ENCODE data around the gene HSPA12B. TPM values are rescaled to one million over a fixed set of nuclear protein-coding genes. Genes with fewer than 3 reads are reported as not detected.

The HSPA12B gene
- polyA plus RNA-seq, 1 donor from 2014 or later: not detected

- Histone ChIP-seq H3F3A (ENCODE audit: insufficient read depth, low read length, poor library complexity, severe bottlenecking) (no peaks in the 10 kb centered on the region), H3K79me2 (replicated peaks; ENCODE audit: insufficient read depth, low read length) (peaks cover 20% of the 10 kb centered on the region), H3K9me2 (ENCODE audit: insufficient read depth, low read length) (no peaks in the 10 kb centered on the region), H3K27ac (ENCODE audit: low read length) (peak overlapping the region; percentile 100), H3K9ac (ENCODE audit: low read length) (peak overlapping the region; percentile 100), H4K20me1 (ENCODE audit: insufficient read depth) (no peaks in the 10 kb centered on the region), H3K9me3 (ENCODE audit: low read length) (no peaks in the 10 kb centered on the region), H3K27me3 (ENCODE audit: insufficient read depth, low read depth, low read length) (no peaks in the 10 kb centered on the region), H3K4me2 (ENCODE audit: low read length) (peak overlapping the region; percentile 72), H2AFZ (ENCODE audit: low read depth, low read length) (peak overlapping the region; percentile 54), H3K36me3 (ENCODE audit: insufficient read depth, low read length) (no peaks in the 10 kb centered on the region), H3K4me3 (ENCODE audit: low read length) (peak overlapping the region; percentile 100)
- TF ChIP-seq CTCF (IDR thresholded peaks at IDR 0.05; ENCODE audit: poor library complexity, severe bottlenecking) (peak; percentile 93), EZH2 (IDR thresholded peaks at IDR 0.05; ENCODE audit: borderline replicate concordance, insufficient read depth, low read length, poor library complexity, severe bottlenecking) (no peak), POLR2AphosphoS5 (IDR thresholded peaks at IDR 0.05) (no peak), EP300 (conservative IDR thresholded peaks at IDR 0.05; ENCODE audit: poor library complexity, severe bottlenecking) (peak; percentile 82), REST (IDR thresholded peaks at IDR 0.05; ENCODE audit: borderline replicate concordance) (no peak), SMC3 (conservative IDR thresholded peaks at IDR 0.05; ENCODE audit: poor library complexity) (peak; percentile 92), MXI1 (conservative IDR thresholded peaks at IDR 0.05; ENCODE audit: poor library complexity, severe bottlenecking) (peak; percentile 95), TAF1 (IDR thresholded peaks at IDR 0.05; ENCODE audit: low read depth) (no peak), RAD21 (conservative IDR thresholded peaks at IDR 0.05) (peak; percentile 74)
These were observed 36.1 kb downstream of the HSPA12B start for GRCh38 chr20:3768342-3769130.

- no peak overlapping the region for H3K9ac ChIP-seq (ENCODE audit: low read length)
- H3K4me2 ChIP-seq (ENCODE audit: low read length): no peak overlapping the region
- no peak overlapping the region for H3K27ac ChIP-seq (ENCODE audit: low read length)
- no peak overlapping the region for H3K4me3 ChIP-seq (ENCODE audit: low read length)
- TF ChIP-seq MXI1 (conservative IDR thresholded peaks at IDR 0.05; ENCODE audit: poor library complexity, severe bottlenecking) (no peak), POLR2AphosphoS5 (IDR thresholded peaks at IDR 0.05) (no peak), EP300 (conservative IDR thresholded peaks at IDR 0.05; ENCODE audit: poor library complexity, severe bottlenecking) (no peak), TAF1 (IDR thresholded peaks at IDR 0.05; ENCODE audit: low read depth) (no peak), REST (IDR thresholded peaks at IDR 0.05; ENCODE audit: borderline replicate concordance) (no peak), CTCF (IDR thresholded peaks at IDR 0.05; ENCODE audit: poor library complexity, severe bottlenecking) (no peak), EZH2 (IDR thresholded peaks at IDR 0.05; ENCODE audit: borderline replicate concordance, insufficient read depth, low read length, poor library complexity, severe bottlenecking) (no peak), SMC3 (conservative IDR thresholded peaks at IDR 0.05; ENCODE audit: poor library complexity) (no peak), RAD21 (conservative IDR thresholded peaks at IDR 0.05) (no peak)
- H2AFZ ChIP-seq (ENCODE audit: low read depth, low read length): no peak overlapping the region
- H3F3A ChIP-seq (ENCODE audit: insufficient read depth, low read length, poor library complexity, severe bottlenecking): no peaks in the 10 kb centered on the region
- H3K36me3 ChIP-seq (ENCODE audit: insufficient read depth, low read length): no peaks in the 10 kb centered on the region
- no peaks in the 10 kb centered on the region for H3K9me2 ChIP-seq (ENCODE audit: insufficient read depth, low read length)
- H4K20me1 ChIP-seq (ENCODE audit: insufficient read depth): no peaks in the 10 kb centered on the region
- no peaks in the 10 kb centered on the region for H3K9me3 ChIP-seq (ENCODE audit: low read length)
- H3K79me2 ChIP-seq (replicated peaks; ENCODE audit: insufficient read depth, low read length): peaks cover 7% of the 10 kb centered on the region
- H3K27me3 ChIP-seq (ENCODE audit: insufficient read depth, low read depth, low read length): peaks cover 8% of the 10 kb centered on the region
These were observed 39.1 kb downstream of the HSPA12B start for GRCh38 chr20:3771552-3772058.
